A673 (cell line): ENCODE data around the gene POLR3K. TPM values are rescaled to one million over a fixed set of nuclear protein-coding genes. Genes with fewer than 3 reads are reported as not detected.

Experiments
- BruUV-seq: library from RNA; stranded (reverse); fragments of 400-500 nt; replicated peaks from 2 replicates; lab custom pipeline; 2021; lab: Mats Ljungman, UMichigan
- CTCF ChIA-PET: fragments of 300-600 bp; sonication (Branson Sonifier 250); formaldehyde crosslinking; loops from one replicate; lab custom pipeline; 2022; ENCODE audit warnings: antibody characterized with exemption; lab: Charles Lee
- POLR2A ChIA-PET: fragments of 300-600 bp; sonication (Branson Sonifier 250); formaldehyde crosslinking; loops from one replicate; lab custom pipeline; 2022; ENCODE audit warnings: antibody characterized with exemption; ENCODE audit not compliant: low non-redundant PET; lab: Charles Lee
- DNase-seq: peaks from one replicate; pipeline ENCODE4 v3.0.0-alpha.2; 2015; ENCODE audit warnings: low spot score
- H3K27ac ChIP-seq: fragments of 200-600 bp; sonication (generic); 2 replicates; pipeline ENCODE4 v1.5.1; 2016; ENCODE audit warnings: mixed run types, low read depth, mild to moderate bottlenecking, mixed read lengths, antibody characterized with exemption, low read length; ENCODE audit not compliant: poor library complexity, severe bottlenecking
- H3K27me3 ChIP-seq: fragments of 200-600 bp; sonication (generic); replicated peaks from 2 replicates; pipeline ENCODE4 v1.6.1; 2017; ENCODE audit warnings: mixed run types, low read depth, mild to moderate bottlenecking, mixed read lengths, antibody characterized with exemption, low read length; ENCODE audit not compliant: insufficient read depth, poor library complexity
- H3K36me3 ChIP-seq: fragments of 200-600 bp; sonication (generic); 2 replicates; pipeline ENCODE4 v1.6.1; 2016; ENCODE audit warnings: mixed run types, mild to moderate bottlenecking, mixed read lengths, antibody characterized with exemption, low read length; ENCODE audit not compliant: insufficient read depth, poor library complexity, severe bottlenecking
- H3K4me1 ChIP-seq: fragments of 200-600 bp; sonication (generic); 2 replicates; pipeline ENCODE4 v1.6.1; 2017; ENCODE audit warnings: mixed run types, mild to moderate bottlenecking, mixed read lengths, antibody characterized with exemption, low read length; ENCODE audit not compliant: insufficient read depth, poor library complexity, severe bottlenecking
- H3K4me3 ChIP-seq: fragments of 200-600 bp; sonication (generic); 2 replicates; pipeline ENCODE4 v1.5.1; 2016; ENCODE audit warnings: low read depth, mixed run types, mild to moderate bottlenecking, mixed read lengths, low read length; ENCODE audit not compliant: poor library complexity, severe bottlenecking
- H3K9me3 ChIP-seq: fragments of 200-600 bp; sonication (generic); 2 replicates; pipeline ENCODE4 v1.6.1; 2016; ENCODE audit warnings: mixed run types, low read depth, mild to moderate bottlenecking, mixed read lengths, antibody characterized with exemption, low read length; ENCODE audit not compliant: poor library complexity, severe bottlenecking
- CTCF ChIP-seq: fragments of 300-800, 200-600 bp; sonication (generic); conservative IDR thresholded peaks from 2 replicates; pipeline ENCODE4 v1.5.1; 2017; ENCODE audit warnings: low read depth, mild to moderate bottlenecking, antibody characterized with exemption, low read length, moderate library complexity, mixed read lengths
- EZH2 ChIP-seq: fragments of 200-600 bp; sonication (generic); IDR thresholded peaks from 2 replicates; pipeline ENCODE4 v1.6.1; 2017; ENCODE audit warnings: borderline replicate concordance, low read depth, mild to moderate bottlenecking, mixed read lengths, antibody characterized with exemption, low read length; ENCODE audit not compliant: poor library complexity, severe bottlenecking
- intact Hi-C: fragments of 100-400 bp; cut with micrococcal nuclease; formaldehyde crosslinking; loops from one replicate; pipeline ENCODE4 v1.10.0; 2022; ENCODE audit not compliant: unreplicated experiment
- total RNA-seq: library from RNA; stranded (reverse); gene quantifications from 2 replicates; pipeline ENCODE4 v1.2.3, GENCODE V29; 2021

POLR3K gene
- total RNA-seq, 1 experiment from 2014 or later = 48.5 TPM

- ChIA-PET CTCF (interaction anchor here (3.4 kb wide), 1 partner anchor 29 kb away, joined by 41 read pairs; no protein-coding TSS in a partner anchor), POLR2A (no interaction called here)
- Histone ChIP-seq H3K36me3 (no peaks in the 10 kb centered on the region), H3K4me1 (peaks cover 9% of the 10 kb centered on the region), H3K27ac (no peak overlapping the region), H3K27me3 (no peaks in the 10 kb centered on the region), H3K4me3 (no peak overlapping the region), H3K9me3 (no peaks in the 10 kb centered on the region)
- DNase-seq = no peak
- intact Hi-C loops = no loop called here
- TF ChIP-seq EZH2 (no peak), CTCF (no peak)
- BruUV-seq = no TSS peak
These were observed 14.7 kb upstream of the POLR3K start for GRCh38 chr16:67884-68789.

- TF ChIP-seq EZH2 (no peak), CTCF (no peak)
- Histone ChIP-seq H3K27ac (no peak overlapping the region), H3K9me3 (no peaks in the 10 kb centered on the region), H3K4me1 (peaks cover 3% of the 10 kb centered on the region), H3K27me3 (no peaks in the 10 kb centered on the region), H3K4me3 (no peak overlapping the region), H3K36me3 (no peaks in the 10 kb centered on the region)
- intact Hi-C loops = no loop called here
- no TSS peak for BruUV-seq
- DNase-seq = no peak
- ChIA-PET CTCF (interaction anchor here (3.4 kb wide), 1 partner anchor 29 kb away, joined by 41 read pairs; no protein-coding TSS in a partner anchor), POLR2A (no interaction called here)
These were observed 13.9 kb upstream of the POLR3K start for GRCh38 chr16:67183-67791.

- H3K27ac ChIP-seq = no peak overlapping the region
- DNase-seq = no peak
- H3K27me3 ChIP-seq = no peaks in the 10 kb centered on the region
- H3K9me3 ChIP-seq = no peaks in the 10 kb centered on the region
- POLR2A ChIA-PET = interaction anchor here (0.6 kb wide), 1 partner anchor 43 kb away, joined by 20 read pairs; no protein-coding TSS in a partner anchor
- no TSS peak for BruUV-seq
- TF ChIP-seq CTCF = no peak
- no peak for TF ChIP-seq EZH2
- no peak overlapping the region for H3K4me3 ChIP-seq
- peaks cover 3% of the 10 kb centered on the region for H3K4me1 ChIP-seq
- intact Hi-C loops = no loop called here
- no peaks in the 10 kb centered on the region for H3K36me3 ChIP-seq
- CTCF ChIA-PET = interaction anchor here (0.6 to 3.4 kb wide), 11 partner anchors 11 to 518 kb away, joined by 3 to 41 read pairs (median 6); partner anchors contain the start of genes AXIN1, POLR3K and SNRNP25
These were observed 13.1 kb upstream of the POLR3K start for GRCh38 chr16:66309-67182.
